Endothelial cell of umbilical vein (primary cell): ENCODE measurements around the gene NELFB.

Experiments
- EZH2 ChIP-seq: IDR thresholded peaks from 2 replicates; pipeline ENCODE4 v1.6.1; 2012; ENCODE audit warnings: borderline replicate concordance, low read depth, mild to moderate bottlenecking, moderate library complexity, low read length, inconsistent platforms; ENCODE audit not compliant: severe bottlenecking
- FOS ChIP-seq: IDR thresholded peaks from 2 replicates; pipeline ENCODE4 v1.6.1; 2011; ENCODE audit warnings: mild to moderate bottlenecking, low read length, moderate library complexity, borderline replicate concordance; ENCODE audit not compliant: insufficient read depth
- GATA2 ChIP-seq: IDR thresholded peaks from 2 replicates; pipeline ENCODE4 v1.7.0; 2011; ENCODE audit warnings: low read depth, mild to moderate bottlenecking, moderate library complexity, mixed read lengths, low read length; ENCODE audit not compliant: insufficient read length, insufficient read depth
- JUN ChIP-seq: IDR thresholded peaks from 2 replicates; pipeline ENCODE4 v1.6.1; 2011; ENCODE audit warnings: borderline replicate concordance, low read depth; ENCODE audit not compliant: insufficient read length, insufficient read depth
- MYC ChIP-seq: IDR thresholded peaks from one replicate; pipeline ENCODE4 v1.6.1; 2011; ENCODE audit warnings: mild to moderate bottlenecking, low read depth, low read length
- POLR2A ChIP-seq: IDR thresholded peaks from 2 replicates; pipeline ENCODE4 v1.6.1; 2012; ENCODE audit warnings: low read depth, mild to moderate bottlenecking, control low read depth, low read length
- POLR2AphosphoS5 ChIP-seq: IDR thresholded peaks from 2 replicates; pipeline ENCODE4 v1.6.1; 2012; ENCODE audit warnings: low read depth, mild to moderate bottlenecking, control low read depth, low read length, moderate library complexity; ENCODE audit not compliant: insufficient read depth
- TF ChIP-seq, protein P1 (sequence below), 2 donors: IDR thresholded peaks; 1 replicate in 1 of 2; 2 replicates in 1 of 2; pipeline ENCODE4 v1.5.1; 2011; ENCODE audit warnings: low read length in 2 of 2, mild to moderate bottlenecking in 2 of 2, moderate library complexity in 2 of 2, control low read depth in 1 of 2, inconsistent platforms in 1 of 2, low read depth in 1 of 2; ENCODE audit not compliant: insufficient read depth in 1 of 2; ENCODE audit errors: extremely low read depth in 1 of 2
- TF ChIP-seq, protein P2 (sequence below): IDR thresholded peaks from 2 replicates; pipeline ENCODE4 v1.6.1; 2011; ENCODE audit not compliant: insufficient read depth, insufficient read length

DNA sequence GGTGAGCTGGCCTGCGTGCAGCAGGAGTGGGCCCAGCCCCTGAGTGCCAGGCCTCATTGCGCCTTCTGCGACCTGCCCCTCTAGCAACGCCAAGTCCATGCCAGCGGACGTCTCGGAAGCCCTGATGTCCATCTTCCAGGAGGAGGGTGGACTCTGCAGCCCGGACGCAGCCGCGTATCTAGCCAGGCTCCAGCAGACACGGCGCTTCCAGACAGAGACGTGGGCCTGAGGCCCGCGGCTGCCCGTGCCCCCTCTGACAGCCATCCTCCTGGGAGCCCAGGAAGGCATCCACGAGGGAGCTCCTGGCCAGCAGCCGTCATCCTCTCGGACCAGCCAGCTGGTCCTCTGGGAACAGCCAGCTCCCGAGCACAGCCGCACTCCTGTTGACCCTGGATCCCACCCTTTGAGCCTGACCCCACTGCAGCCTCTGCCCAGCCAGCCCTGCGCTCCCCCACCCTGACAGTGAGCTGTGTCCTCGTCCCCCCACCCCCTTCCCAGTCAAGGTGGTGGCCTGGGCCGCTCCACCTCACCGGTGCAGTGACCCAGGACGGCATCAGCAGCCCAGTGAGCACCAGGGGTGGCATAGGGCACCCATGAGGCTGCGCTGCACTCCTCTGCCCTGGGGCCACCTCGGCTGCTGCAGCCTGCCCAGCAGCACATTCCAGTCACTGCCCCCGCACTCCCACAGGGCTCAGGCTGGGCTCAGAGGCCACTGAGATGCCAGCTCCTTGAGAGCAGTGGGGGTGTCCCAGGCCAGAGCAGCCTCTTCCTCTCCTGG is 38.8 kb upstream of the NELFB start:
- TF ChIP-seq, protein P1, sequence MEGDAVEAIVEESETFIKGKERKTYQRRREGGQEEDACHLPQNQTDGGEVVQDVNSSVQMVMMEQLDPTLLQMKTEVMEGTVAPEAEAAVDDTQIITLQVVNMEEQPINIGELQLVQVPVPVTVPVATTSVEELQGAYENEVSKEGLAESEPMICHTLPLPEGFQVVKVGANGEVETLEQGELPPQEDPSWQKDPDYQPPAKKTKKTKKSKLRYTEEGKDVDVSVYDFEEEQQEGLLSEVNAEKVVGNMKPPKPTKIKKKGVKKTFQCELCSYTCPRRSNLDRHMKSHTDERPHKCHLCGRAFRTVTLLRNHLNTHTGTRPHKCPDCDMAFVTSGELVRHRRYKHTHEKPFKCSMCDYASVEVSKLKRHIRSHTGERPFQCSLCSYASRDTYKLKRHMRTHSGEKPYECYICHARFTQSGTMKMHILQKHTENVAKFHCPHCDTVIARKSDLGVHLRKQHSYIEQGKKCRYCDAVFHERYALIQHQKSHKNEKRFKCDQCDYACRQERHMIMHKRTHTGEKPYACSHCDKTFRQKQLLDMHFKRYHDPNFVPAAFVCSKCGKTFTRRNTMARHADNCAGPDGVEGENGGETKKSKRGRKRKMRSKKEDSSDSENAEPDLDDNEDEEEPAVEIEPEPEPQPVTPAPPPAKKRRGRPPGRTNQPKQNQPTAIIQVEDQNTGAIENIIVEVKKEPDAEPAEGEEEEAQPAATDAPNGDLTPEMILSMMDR (IDR thresholded peaks at IDR 0.05; ENCODE audit: extremely low read depth in 1 of 2, insufficient read depth in 1 of 2, low read depth in 1 of 2, low read length in 2 of 2): no peak
- no peak for TF ChIP-seq FOS
- no peak for TF ChIP-seq POLR2AphosphoS5
- TF ChIP-seq, protein P2, sequence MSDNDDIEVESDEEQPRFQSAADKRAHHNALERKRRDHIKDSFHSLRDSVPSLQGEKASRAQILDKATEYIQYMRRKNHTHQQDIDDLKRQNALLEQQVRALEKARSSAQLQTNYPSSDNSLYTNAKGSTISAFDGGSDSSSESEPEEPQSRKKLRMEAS: no peak
- TF ChIP-seq POLR2A: no peak
- TF ChIP-seq JUN: no peak
- no peak for TF ChIP-seq EZH2
- TF ChIP-seq GATA2: no peak
- no peak for TF ChIP-seq MYC
